HepG2 (cell line): ENCODE results near the gene STYX. TPM values are rescaled to one million over a fixed set of nuclear protein-coding genes. Genes with fewer than 3 reads are reported as not detected.
A peak's percentile ranks its signal among the peaks of the same experiment; 100 is the strongest.

Experiments
- GFI1 ChIP-seq: sonication (generic); formaldehyde crosslinking; IDR thresholded peaks from 2 replicates; pipeline ENCODE4 v1.5.0; 2020; ENCODE audit warnings: missing genetic modification reagents, mild to moderate bottlenecking, borderline replicate concordance
- HDAC1 ChIP-seq: sonication (generic); formaldehyde crosslinking; IDR thresholded peaks from 2 replicates; pipeline ENCODE4 v1.5.1; 2020; ENCODE audit warnings: mild to moderate bottlenecking, missing genetic modification reagents
- PCBP1 ChIP-seq: fragments of 200-400 bp; formaldehyde crosslinking; IDR thresholded peaks from 2 replicates; pipeline ENCODE4 v1.6.1; 2017; ENCODE audit warnings: mild to moderate bottlenecking, low read depth, low read length, borderline replicate concordance
- STAG1 ChIP-seq: sonication (generic); formaldehyde crosslinking; IDR thresholded peaks from 2 replicates; pipeline ENCODE4 v1.4.0; 2020; ENCODE audit warnings: missing genetic modification reagents
- YEATS2 ChIP-seq: sonication (generic); formaldehyde crosslinking; IDR thresholded peaks from 2 replicates; pipeline ENCODE4 v1.4.0; 2020; ENCODE audit warnings: missing genetic modification reagents, borderline replicate concordance
- ZNF367 ChIP-seq: sonication (generic); formaldehyde crosslinking; IDR thresholded peaks from 2 replicates; pipeline ENCODE4 v1.4.0; 2020; ENCODE audit warnings: missing genetic modification reagents, borderline replicate concordance
- ZNF737 ChIP-seq: sonication (generic); formaldehyde crosslinking; IDR thresholded peaks from 2 replicates; pipeline ENCODE4 v1.5.0; 2020; ENCODE audit warnings: missing genetic modification reagents, mild to moderate bottlenecking, borderline replicate concordance
- polyA plus RNA-seq, 8 experiments: library from polyadenylated mRNA; depleted of rRNA in 3 of 8; stranded (reverse) in 7 of 8; unstranded in 1 of 8; fragments of >200 nt; fragmentation: Illumina TruSeq in 4 of 8; extraction: Trizol in 4 of 8; gene quantifications; 2 replicates each; pipeline versions ENCODE4 v1.2.1 to v1.2.3, GENCODE V29; 2011 to 2016; ENCODE audit warnings: low read depth in 4 of 8, missing spikeins in 1 of 8, mixed read lengths in 1 of 8; ENCODE audit not compliant: insufficient read depth in 1 of 8
- total RNA-seq, 5 experiments: library from RNA; depleted of rRNA; stranded (reverse); fragments of >200 nt; fragmentation: Illumina TruSeq; extraction: Trizol; gene quantifications; 2 replicates each; pipeline ENCODE4 v1.2.3, GENCODE V29; 2016; ENCODE audit warnings: low read depth in 1 of 5
- TF ChIP-seq, protein P1 (sequence below): sonication (generic); formaldehyde crosslinking; IDR thresholded peaks from 2 replicates; pipeline ENCODE4; 2020; ENCODE audit warnings: missing genetic modification reagents, mild to moderate bottlenecking, borderline replicate concordance
- TF ChIP-seq, protein P2 (sequence below): sonication (generic); formaldehyde crosslinking; IDR thresholded peaks from 2 replicates; pipeline ENCODE4 v1.5.0; 2020; ENCODE audit warnings: missing genetic modification reagents, mild to moderate bottlenecking, borderline replicate concordance
- TF ChIP-seq, protein P3 (sequence below): sonication (generic); formaldehyde crosslinking; IDR thresholded peaks from 2 replicates; pipeline ENCODE4 v1.4.0; 2020; ENCODE audit warnings: missing genetic modification reagents
- TF ChIP-seq, protein P4 (sequence below): sonication (generic); formaldehyde crosslinking; IDR thresholded peaks from 2 replicates; pipeline ENCODE4 v1.4.0; 2020; ENCODE audit warnings: missing genetic modification reagents
- TF ChIP-seq, protein P5 (sequence below): sonication (generic); formaldehyde crosslinking; conservative IDR thresholded peaks from 2 replicates; pipeline ENCODE4 v1.8.1; 2023; ENCODE audit warnings: missing genetic modification reagents
- TF ChIP-seq, protein P6 (sequence below): sonication (generic); formaldehyde crosslinking; IDR thresholded peaks from 2 replicates; pipeline ENCODE4 v1.4.0; 2020; ENCODE audit warnings: missing genetic modification reagents

STYX gene
- total and polyA plus RNA-seq, 2 of the 13 experiments (the other 11 are each of a cell fraction or from before 2014, with no cell fraction given), result 6.6 to 10.9 TPM

DNA sequence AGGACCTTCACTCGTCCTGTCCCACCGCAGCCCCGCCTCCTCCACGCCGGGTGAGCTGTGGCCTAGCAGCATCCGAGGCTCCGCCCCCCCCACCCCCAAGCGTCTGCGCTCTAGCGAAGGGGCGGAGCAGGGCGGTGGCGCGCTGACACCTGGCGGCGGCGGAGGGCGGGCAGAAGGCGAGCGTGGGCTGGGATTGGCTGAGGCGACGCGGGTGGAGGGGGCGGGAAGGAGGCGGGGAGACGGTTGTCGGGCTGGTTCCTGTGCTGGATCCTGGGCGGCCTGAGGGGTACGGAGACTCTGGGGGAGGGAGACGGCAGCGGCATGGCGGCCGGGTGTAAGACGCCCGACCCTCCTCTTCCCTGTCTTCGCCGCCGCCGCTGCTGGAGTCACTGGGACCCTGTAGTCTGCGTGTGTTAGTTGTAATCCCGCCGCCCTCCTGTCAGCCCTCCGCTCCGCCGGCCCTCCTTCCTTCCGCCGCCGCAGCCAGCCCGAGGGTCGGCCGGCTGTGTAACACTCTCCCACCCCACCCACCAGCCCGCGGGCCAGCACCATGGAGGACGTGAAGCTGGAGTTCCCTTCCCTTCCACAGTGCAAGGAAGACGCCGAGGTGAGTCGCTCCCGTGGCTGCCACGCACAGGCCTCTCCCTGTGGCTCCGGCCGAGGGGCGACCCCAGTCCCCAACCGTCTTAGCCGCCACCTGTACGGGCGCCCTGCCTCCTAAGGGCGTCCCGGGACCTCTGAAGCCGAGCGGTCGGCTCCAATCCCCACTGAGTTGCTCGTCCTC lies at the start of gene STYX (continued):
- TF ChIP-seq ZNF737 (CRISPR knock-in tag) (0 out of 2 replicates have a peak, but pooled peaks have one; percentile 38), STAG1 (peak; percentile 2; the same call in 1 of the 2 replicates), GFI1 (CRISPR knock-in tag) (0 out of 2 replicates have a peak, but pooled peaks have one; percentile 31), YEATS2 (CRISPR knock-in tag) (peak; percentile 56; the same call in 1 of the 2 replicates), PCBP1 (0 out of 2 replicates have a peak, but pooled peaks have one; percentile 44), HDAC1 (CRISPR knock-in tag) (peak; percentile 77), ZNF367 (CRISPR knock-in tag) (0 out of 2 replicates have a peak, but pooled peaks have one; percentile 34)
- TF ChIP-seq, protein P1, sequence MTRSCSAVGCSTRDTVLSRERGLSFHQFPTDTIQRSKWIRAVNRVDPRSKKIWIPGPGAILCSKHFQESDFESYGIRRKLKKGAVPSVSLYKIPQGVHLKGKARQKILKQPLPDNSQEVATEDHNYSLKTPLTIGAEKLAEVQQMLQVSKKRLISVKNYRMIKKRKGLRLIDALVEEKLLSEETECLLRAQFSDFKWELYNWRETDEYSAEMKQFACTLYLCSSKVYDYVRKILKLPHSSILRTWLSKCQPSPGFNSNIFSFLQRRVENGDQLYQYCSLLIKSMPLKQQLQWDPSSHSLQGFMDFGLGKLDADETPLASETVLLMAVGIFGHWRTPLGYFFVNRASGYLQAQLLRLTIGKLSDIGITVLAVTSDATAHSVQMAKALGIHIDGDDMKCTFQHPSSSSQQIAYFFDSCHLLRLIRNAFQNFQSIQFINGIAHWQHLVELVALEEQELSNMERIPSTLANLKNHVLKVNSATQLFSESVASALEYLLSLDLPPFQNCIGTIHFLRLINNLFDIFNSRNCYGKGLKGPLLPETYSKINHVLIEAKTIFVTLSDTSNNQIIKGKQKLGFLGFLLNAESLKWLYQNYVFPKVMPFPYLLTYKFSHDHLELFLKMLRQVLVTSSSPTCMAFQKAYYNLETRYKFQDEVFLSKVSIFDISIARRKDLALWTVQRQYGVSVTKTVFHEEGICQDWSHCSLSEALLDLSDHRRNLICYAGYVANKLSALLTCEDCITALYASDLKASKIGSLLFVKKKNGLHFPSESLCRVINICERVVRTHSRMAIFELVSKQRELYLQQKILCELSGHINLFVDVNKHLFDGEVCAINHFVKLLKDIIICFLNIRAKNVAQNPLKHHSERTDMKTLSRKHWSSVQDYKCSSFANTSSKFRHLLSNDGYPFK (CRISPR knock-in tag), result peak; percentile 59; the same call in 1 of the 2 replicates
- TF ChIP-seq, protein P2, sequence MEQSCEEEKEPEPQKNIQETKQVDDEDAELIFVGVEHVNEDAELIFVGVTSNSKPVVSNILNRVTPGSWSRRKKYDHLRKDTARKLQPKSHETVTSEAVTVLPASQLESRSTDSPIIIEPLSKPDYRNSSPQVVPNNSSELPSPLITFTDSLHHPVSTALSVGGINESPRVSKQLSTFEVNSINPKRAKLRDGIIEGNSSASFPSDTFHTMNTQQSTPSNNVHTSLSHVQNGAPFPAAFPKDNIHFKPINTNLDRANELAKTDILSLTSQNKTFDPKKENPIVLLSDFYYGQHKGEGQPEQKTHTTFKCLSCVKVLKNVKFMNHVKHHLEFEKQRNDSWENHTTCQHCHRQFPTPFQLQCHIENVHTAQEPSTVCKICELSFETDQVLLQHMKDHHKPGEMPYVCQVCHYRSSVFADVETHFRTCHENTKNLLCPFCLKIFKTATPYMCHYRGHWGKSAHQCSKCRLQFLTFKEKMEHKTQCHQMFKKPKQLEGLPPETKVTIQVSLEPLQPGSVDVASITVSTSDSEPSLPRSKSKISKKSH (CRISPR knock-in tag), result peak; percentile 17; the same call in 1 of the 2 replicates
- TF ChIP-seq, protein P3, sequence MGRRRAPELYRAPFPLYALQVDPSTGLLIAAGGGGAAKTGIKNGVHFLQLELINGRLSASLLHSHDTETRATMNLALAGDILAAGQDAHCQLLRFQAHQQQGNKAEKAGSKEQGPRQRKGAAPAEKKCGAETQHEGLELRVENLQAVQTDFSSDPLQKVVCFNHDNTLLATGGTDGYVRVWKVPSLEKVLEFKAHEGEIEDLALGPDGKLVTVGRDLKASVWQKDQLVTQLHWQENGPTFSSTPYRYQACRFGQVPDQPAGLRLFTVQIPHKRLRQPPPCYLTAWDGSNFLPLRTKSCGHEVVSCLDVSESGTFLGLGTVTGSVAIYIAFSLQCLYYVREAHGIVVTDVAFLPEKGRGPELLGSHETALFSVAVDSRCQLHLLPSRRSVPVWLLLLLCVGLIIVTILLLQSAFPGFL, result no peak
- TF ChIP-seq, protein P4, sequence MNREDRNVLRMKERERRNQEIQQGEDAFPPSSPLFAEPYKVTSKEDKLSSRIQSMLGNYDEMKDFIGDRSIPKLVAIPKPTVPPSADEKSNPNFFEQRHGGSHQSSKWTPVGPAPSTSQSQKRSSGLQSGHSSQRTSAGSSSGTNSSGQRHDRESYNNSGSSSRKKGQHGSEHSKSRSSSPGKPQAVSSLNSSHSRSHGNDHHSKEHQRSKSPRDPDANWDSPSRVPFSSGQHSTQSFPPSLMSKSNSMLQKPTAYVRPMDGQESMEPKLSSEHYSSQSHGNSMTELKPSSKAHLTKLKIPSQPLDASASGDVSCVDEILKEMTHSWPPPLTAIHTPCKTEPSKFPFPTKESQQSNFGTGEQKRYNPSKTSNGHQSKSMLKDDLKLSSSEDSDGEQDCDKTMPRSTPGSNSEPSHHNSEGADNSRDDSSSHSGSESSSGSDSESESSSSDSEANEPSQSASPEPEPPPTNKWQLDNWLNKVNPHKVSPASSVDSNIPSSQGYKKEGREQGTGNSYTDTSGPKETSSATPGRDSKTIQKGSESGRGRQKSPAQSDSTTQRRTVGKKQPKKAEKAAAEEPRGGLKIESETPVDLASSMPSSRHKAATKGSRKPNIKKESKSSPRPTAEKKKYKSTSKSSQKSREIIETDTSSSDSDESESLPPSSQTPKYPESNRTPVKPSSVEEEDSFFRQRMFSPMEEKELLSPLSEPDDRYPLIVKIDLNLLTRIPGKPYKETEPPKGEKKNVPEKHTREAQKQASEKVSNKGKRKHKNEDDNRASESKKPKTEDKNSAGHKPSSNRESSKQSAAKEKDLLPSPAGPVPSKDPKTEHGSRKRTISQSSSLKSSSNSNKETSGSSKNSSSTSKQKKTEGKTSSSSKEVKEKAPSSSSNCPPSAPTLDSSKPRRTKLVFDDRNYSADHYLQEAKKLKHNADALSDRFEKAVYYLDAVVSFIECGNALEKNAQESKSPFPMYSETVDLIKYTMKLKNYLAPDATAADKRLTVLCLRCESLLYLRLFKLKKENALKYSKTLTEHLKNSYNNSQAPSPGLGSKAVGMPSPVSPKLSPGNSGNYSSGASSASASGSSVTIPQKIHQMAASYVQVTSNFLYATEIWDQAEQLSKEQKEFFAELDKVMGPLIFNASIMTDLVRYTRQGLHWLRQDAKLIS (CRISPR knock-in tag), result no peak; the same call in 1 of the 2 replicates
- TF ChIP-seq, protein P5, sequence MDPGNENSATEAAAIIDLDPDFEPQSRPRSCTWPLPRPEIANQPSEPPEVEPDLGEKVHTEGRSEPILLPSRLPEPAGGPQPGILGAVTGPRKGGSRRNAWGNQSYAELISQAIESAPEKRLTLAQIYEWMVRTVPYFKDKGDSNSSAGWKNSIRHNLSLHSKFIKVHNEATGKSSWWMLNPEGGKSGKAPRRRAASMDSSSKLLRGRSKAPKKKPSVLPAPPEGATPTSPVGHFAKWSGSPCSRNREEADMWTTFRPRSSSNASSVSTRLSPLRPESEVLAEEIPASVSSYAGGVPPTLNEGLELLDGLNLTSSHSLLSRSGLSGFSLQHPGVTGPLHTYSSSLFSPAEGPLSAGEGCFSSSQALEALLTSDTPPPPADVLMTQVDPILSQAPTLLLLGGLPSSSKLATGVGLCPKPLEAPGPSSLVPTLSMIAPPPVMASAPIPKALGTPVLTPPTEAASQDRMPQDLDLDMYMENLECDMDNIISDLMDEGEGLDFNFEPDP (CRISPR knock-in tag), result no peak
- TF ChIP-seq, protein P6, sequence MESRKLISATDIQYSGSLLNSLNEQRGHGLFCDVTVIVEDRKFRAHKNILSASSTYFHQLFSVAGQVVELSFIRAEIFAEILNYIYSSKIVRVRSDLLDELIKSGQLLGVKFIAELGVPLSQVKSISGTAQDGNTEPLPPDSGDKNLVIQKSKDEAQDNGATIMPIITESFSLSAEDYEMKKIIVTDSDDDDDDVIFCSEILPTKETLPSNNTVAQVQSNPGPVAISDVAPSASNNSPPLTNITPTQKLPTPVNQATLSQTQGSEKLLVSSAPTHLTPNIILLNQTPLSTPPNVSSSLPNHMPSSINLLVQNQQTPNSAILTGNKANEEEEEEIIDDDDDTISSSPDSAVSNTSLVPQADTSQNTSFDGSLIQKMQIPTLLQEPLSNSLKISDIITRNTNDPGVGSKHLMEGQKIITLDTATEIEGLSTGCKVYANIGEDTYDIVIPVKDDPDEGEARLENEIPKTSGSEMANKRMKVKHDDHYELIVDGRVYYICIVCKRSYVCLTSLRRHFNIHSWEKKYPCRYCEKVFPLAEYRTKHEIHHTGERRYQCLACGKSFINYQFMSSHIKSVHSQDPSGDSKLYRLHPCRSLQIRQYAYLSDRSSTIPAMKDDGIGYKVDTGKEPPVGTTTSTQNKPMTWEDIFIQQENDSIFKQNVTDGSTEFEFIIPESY, result 0 out of 2 replicates have a peak, but pooled peaks have one; percentile 6
